H9 (cell line): ENCODE measurements around the gene RND2. TPM values are rescaled to one million over a fixed set of nuclear protein-coding genes. Genes with fewer than 3 reads are reported as not detected.
A peak's percentile ranks its signal among the peaks of the same experiment; 100 is the strongest.

ENCODE experiments used
- DNase-seq: peaks from one replicate; pipeline ENCODE4 v3.0.0-alpha.2; 2017
- H2AFZ ChIP-seq: one replicate; pipeline ENCODE4 v1.6.1; 2013; ENCODE audit warnings: mild to moderate bottlenecking, low read length, control low read depth, moderate library complexity
- H2AK5ac ChIP-seq: 2 replicates; pipeline ENCODE4 v1.6.1; 2013; ENCODE audit warnings: low read length, control low read depth, mixed read lengths; ENCODE audit not compliant: insufficient read length
- H2BK120ac ChIP-seq: one replicate; pipeline ENCODE4 v1.6.1; 2013; ENCODE audit warnings: low read depth, mild to moderate bottlenecking, low read length, control low read depth, inconsistent platforms; ENCODE audit not compliant: poor library complexity, severe bottlenecking
- H2BK12ac ChIP-seq: 2 replicates; pipeline ENCODE4 v1.6.1; 2013; ENCODE audit warnings: low read length, control low read depth, mixed read lengths, low read depth; ENCODE audit not compliant: insufficient read length
- H2BK15ac ChIP-seq: 2 replicates; pipeline ENCODE4 v1.6.1; 2013; ENCODE audit warnings: low read depth, low read length, control low read depth
- H2BK20ac ChIP-seq: one replicate; pipeline ENCODE4 v1.6.1; 2013; ENCODE audit warnings: low read depth, mild to moderate bottlenecking, low read length, control low read depth, inconsistent platforms; ENCODE audit not compliant: poor library complexity, severe bottlenecking
- H2BK5ac ChIP-seq: 2 replicates; pipeline ENCODE4 v1.6.1; 2013; ENCODE audit warnings: low read length, control low read depth, mixed read lengths; ENCODE audit not compliant: insufficient read length
- H3K14ac ChIP-seq: 2 replicates; pipeline ENCODE4 v1.6.1; 2013; ENCODE audit warnings: low read length, control low read depth; ENCODE audit not compliant: insufficient read depth
- H3K18ac ChIP-seq: 2 replicates; pipeline ENCODE4 v1.6.1; 2013; ENCODE audit warnings: low read depth, mild to moderate bottlenecking, mixed read lengths, low read length, control low read depth; ENCODE audit not compliant: insufficient read length
- H3K23ac ChIP-seq: 2 replicates; pipeline ENCODE4 v1.6.1; 2013; ENCODE audit warnings: low read length, control low read depth, mixed read lengths, low read depth; ENCODE audit not compliant: insufficient read length
- H3K23me2 ChIP-seq: 2 replicates; pipeline ENCODE4 v1.6.1; 2013; ENCODE audit warnings: low read depth, mild to moderate bottlenecking, mixed read lengths, low read length, control low read depth; ENCODE audit not compliant: insufficient read length, poor library complexity, severe bottlenecking
- H3K27ac ChIP-seq: 2 replicates; pipeline ENCODE4 v1.5.1; 2013; ENCODE audit warnings: low read length, control low read depth, mixed read lengths, low read depth; ENCODE audit not compliant: insufficient read length
- H3K27me3 ChIP-seq: 2 replicates; pipeline ENCODE4 v1.6.1; 2013; ENCODE audit warnings: low read length, control low read depth, inconsistent platforms; ENCODE audit not compliant: insufficient read depth
- H3K4ac ChIP-seq: 2 replicates; pipeline ENCODE4 v1.6.1; 2013; ENCODE audit warnings: low read depth, mild to moderate bottlenecking, control low read depth, inconsistent platforms, low read length, moderate library complexity
- H3K4me1 ChIP-seq: 2 replicates; pipeline ENCODE4 v1.6.1; 2013; ENCODE audit warnings: low read length, control low read depth, inconsistent platforms; ENCODE audit not compliant: insufficient read depth
- H3K4me2 ChIP-seq: 2 replicates; pipeline ENCODE4 v1.6.1; 2013; ENCODE audit warnings: low read length, control low read depth, mixed read lengths; ENCODE audit not compliant: insufficient read length, insufficient read depth
- H3K56ac ChIP-seq: 2 replicates; pipeline ENCODE4 v1.6.1; 2013; ENCODE audit warnings: low read depth, mild to moderate bottlenecking, mixed read lengths, low read length, control low read depth; ENCODE audit not compliant: insufficient read length
- H3K79me1 ChIP-seq: 2 replicates; pipeline ENCODE4 v1.6.1; 2013; ENCODE audit warnings: low read depth, mild to moderate bottlenecking, moderate library complexity, low read length, control low read depth, inconsistent platforms; ENCODE audit not compliant: insufficient read depth, poor library complexity, severe bottlenecking
- H3K79me2 ChIP-seq: 2 replicates; pipeline ENCODE4 v1.6.1; 2013; ENCODE audit warnings: low read length, control low read depth, inconsistent platforms; ENCODE audit not compliant: insufficient read depth
- H3K9ac ChIP-seq: 2 replicates; pipeline ENCODE4 v1.6.1; 2013; ENCODE audit warnings: low read length, control low read depth, mixed read lengths; ENCODE audit not compliant: insufficient read length; ENCODE audit errors: extremely low read depth
- H3K9me3 ChIP-seq: one replicate; pipeline ENCODE4 v1.6.1; 2013; ENCODE audit warnings: low read depth, low read length, inconsistent platforms; ENCODE audit not compliant: control insufficient read depth
- H3T11ph ChIP-seq: one replicate; pipeline ENCODE4 v1.6.1; 2013; ENCODE audit warnings: mild to moderate bottlenecking, low read length, control low read depth, inconsistent platforms
- H4K20me1 ChIP-seq: one replicate; pipeline ENCODE4 v1.6.1; 2013; ENCODE audit not compliant: control insufficient read depth, insufficient read length, insufficient read depth
- H4K5ac ChIP-seq: 2 replicates; pipeline ENCODE4 v1.6.1; 2013; ENCODE audit warnings: low read depth, mild to moderate bottlenecking, mixed read lengths, low read length, control low read depth; ENCODE audit not compliant: insufficient read length
- H4K8ac ChIP-seq: replicated peaks from 2 replicates; pipeline ENCODE4 v1.6.1; 2013; ENCODE audit warnings: low read length, control low read depth, mixed read lengths, low read depth; ENCODE audit not compliant: insufficient read length
- H4K91ac ChIP-seq: 2 replicates; pipeline ENCODE4 v1.6.1; 2013; ENCODE audit warnings: low read depth, mild to moderate bottlenecking, moderate library complexity, mixed read lengths, low read length, control low read depth; ENCODE audit not compliant: insufficient read length
- H3K27ac Mint-ChIP-seq, 3 experiments: 2 replicates in 2 of 3; 3 replicates in 1 of 3; pipeline ENCODE4 v1.8.0; 2020 to 2021; ENCODE audit warnings: mixed read lengths in 3 of 3, mild to moderate bottlenecking in 1 of 3, moderate library complexity in 1 of 3
- H3K27me3 Mint-ChIP-seq: 2 replicates; pipeline ENCODE4 v1.8.0; 2021; ENCODE audit warnings: low read depth, mild to moderate bottlenecking, moderate library complexity, mixed read lengths
- H3K36me3 Mint-ChIP-seq, 3 experiments: 2 replicates in 2 of 3; 3 replicates in 1 of 3; pipeline ENCODE4 v1.8.0; 2020 to 2021; ENCODE audit warnings: low read depth in 3 of 3, mixed read lengths in 3 of 3; ENCODE audit not compliant: insufficient read depth in 1 of 3
- H3K4me1 Mint-ChIP-seq, 2 experiments: 2 replicates each; pipeline ENCODE4 v1.8.0; 2020; ENCODE audit warnings: mixed read lengths in 2 of 2
- H3K4me3 Mint-ChIP-seq, 2 experiments: 2 replicates in 1 of 2; 3 replicates in 1 of 2; pipeline ENCODE4 v1.8.0; 2020 to 2021; ENCODE audit warnings: mild to moderate bottlenecking in 2 of 2, mixed read lengths in 2 of 2, moderate library complexity in 1 of 2
- H3K9me3 Mint-ChIP-seq, 2 experiments: 2 replicates in 1 of 2; 3 replicates in 1 of 2; pipeline ENCODE4 v1.8.0; 2020; ENCODE audit warnings: mild to moderate bottlenecking in 2 of 2, mixed read lengths in 2 of 2, moderate library complexity in 1 of 2
- WGBS: extraction: QIAGEN DNeasy Blood & Tissue Kit; methylation state at CpG from one replicate; pipeline ENCODE4 v1.1.7; 2013; ENCODE audit warnings: missing lambda C conversion rate, low lambda C conversion rate, mixed read lengths; ENCODE audit not compliant: insufficient read length; ENCODE audit errors: extremely low coverage; 5-methylcytosine and 5-hydroxymethylcytosine counted together
- total RNA-seq: library from RNA; stranded (reverse); gene quantifications from 2 replicates; pipeline ENCODE4 v1.2.1, GENCODE V29; 2021
- TF ChIP-seq, protein P1 (sequence below): fragments of 200-600 bp; sonication (generic); conservative IDR thresholded peaks from 3 replicates; pipeline ENCODE4 v1.8.0; 2021; ENCODE audit warnings: antibody characterized with exemption, mild to moderate bottlenecking

Gene RND2
- total RNA-seq, 1 experiment from 2014 or later: 47.8 TPM

DNA sequence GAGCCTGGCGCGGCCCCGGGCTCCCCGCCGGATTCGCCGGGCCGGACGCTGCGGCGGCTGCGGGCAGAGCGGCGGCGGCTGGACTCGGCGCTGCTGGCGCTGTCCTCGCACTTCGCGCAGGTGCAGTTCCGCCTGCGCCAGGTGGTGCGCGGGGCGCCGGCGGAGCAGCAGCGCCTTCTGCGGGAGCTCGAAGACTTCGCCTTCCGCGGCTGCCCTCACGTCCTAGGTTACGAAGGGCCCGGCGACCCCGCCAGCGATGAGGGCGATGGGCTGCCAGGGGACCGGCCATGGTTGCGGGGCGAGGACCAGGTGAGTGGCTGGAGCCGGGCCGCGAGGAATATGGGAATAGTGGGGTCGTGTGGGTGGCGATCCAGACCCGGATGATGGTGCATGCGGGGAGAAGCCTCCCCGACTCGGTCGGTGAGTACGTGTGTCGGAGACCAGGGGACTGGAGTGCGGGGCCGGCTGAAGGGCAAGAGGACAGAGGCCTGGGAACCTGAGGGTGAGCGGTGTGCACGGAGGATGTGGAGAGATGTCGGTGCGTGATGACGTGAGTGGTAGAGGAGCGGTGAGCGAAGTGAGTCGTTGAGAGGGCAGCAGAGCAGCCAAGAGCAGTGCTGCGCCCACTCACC is 44.1 kb upstream of the RND2 start:
- H3K4me2 ChIP-seq: peak overlapping the region; percentile 85
- no peaks in the 10 kb centered on the region for H3K27me3 ChIP-seq
- peaks cover 2% of the 10 kb centered on the region; the same call in 1 of the 2 replicates for H3K4me1 ChIP-seq
- no peak overlapping the region for H3K27ac ChIP-seq
- no peak overlapping the region for H2BK5ac ChIP-seq
- H3K79me1 ChIP-seq: no peaks in the 10 kb centered on the region
- Mint-ChIP-seq H3K27ac (peak overlapping the region in 2 of 3 experiments; percentile 89 to 97; a peak in 5 of 7 replicates), H3K36me3 (peaks cover 4 to 25% (median 9%) of the 10 kb centered on the region in 3 experiments; a peak in 6 of 7 replicates), H3K27me3 (no peaks in the 10 kb centered on the region), H3K4me1 (peaks cover 17 to 23% of the 10 kb centered on the region in 2 experiments), H3K9me3 (no peaks in the 10 kb centered on the region; a peak in 2 of 5 replicates), H3K4me3 (peak overlapping the region; percentile 90 to 100)
- H3K56ac ChIP-seq: no peak overlapping the region
- peak; percentile 71 for DNase-seq
- no peak overlapping the region for H2BK120ac ChIP-seq
- H3K23ac ChIP-seq: no peak overlapping the region
- no peak overlapping the region for H4K91ac ChIP-seq
- TF ChIP-seq, protein P1, sequence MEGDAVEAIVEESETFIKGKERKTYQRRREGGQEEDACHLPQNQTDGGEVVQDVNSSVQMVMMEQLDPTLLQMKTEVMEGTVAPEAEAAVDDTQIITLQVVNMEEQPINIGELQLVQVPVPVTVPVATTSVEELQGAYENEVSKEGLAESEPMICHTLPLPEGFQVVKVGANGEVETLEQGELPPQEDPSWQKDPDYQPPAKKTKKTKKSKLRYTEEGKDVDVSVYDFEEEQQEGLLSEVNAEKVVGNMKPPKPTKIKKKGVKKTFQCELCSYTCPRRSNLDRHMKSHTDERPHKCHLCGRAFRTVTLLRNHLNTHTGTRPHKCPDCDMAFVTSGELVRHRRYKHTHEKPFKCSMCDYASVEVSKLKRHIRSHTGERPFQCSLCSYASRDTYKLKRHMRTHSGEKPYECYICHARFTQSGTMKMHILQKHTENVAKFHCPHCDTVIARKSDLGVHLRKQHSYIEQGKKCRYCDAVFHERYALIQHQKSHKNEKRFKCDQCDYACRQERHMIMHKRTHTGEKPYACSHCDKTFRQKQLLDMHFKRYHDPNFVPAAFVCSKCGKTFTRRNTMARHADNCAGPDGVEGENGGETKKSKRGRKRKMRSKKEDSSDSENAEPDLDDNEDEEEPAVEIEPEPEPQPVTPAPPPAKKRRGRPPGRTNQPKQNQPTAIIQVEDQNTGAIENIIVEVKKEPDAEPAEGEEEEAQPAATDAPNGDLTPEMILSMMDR: peak; percentile 34; the same call in 2 of the 3 replicates
- peak overlapping the region; percentile 13 for H3K9ac ChIP-seq
- H2BK20ac ChIP-seq: no peak overlapping the region
- peaks cover 4% of the 10 kb centered on the region; the same call in 1 of the 2 replicates for H3K79me2 ChIP-seq
- H3K18ac ChIP-seq: peak overlapping the region; percentile 60
- H4K20me1 ChIP-seq: peaks cover 2% of the 10 kb centered on the region
- peaks cover 12% of the 10 kb centered on the region for H3K23me2 ChIP-seq
- no peak overlapping the region for H3K4ac ChIP-seq
- peak overlapping the region; percentile 34; the same call in 1 of the 2 replicates for H3K14ac ChIP-seq
- H2BK12ac ChIP-seq: no peak overlapping the region
- H3K9me3 ChIP-seq: no peaks in the 10 kb centered on the region
- no peak overlapping the region for H2AFZ ChIP-seq
- no CpG with 5 or more reads among the region's 67 CpGs for WGBS
- no peak overlapping the region for H4K5ac ChIP-seq
- no peak overlapping the region for H4K8ac ChIP-seq
- H2BK15ac ChIP-seq: no peak overlapping the region
- H3T11ph ChIP-seq: no peak overlapping the region
- no peak overlapping the region for H2AK5ac ChIP-seq
